OCI-LY1 (cell line): ENCODE measurements around the gene ARL5A.

ENCODE experiments used
- H2AFZ ChIP-seq: fragments of 200-600 bp; sonication (generic), shearing (Covaris generic); 2 replicates; pipeline ENCODE4 v1.6.0; 2014; ENCODE audit warnings: antibody characterized with exemption, mild to moderate bottlenecking, low read length
- H3F3A ChIP-seq: fragments of 200-600 bp; sonication (generic), shearing (Covaris generic); 2 replicates; pipeline ENCODE4 v1.6.0; 2014; ENCODE audit warnings: mild to moderate bottlenecking, antibody characterized with exemption, low read length, moderate library complexity; ENCODE audit not compliant: insufficient read depth
- H3K27ac ChIP-seq: fragments of 200-600 bp; sonication (generic); 2 replicates; pipeline ENCODE4 v1.5.1; 2014; ENCODE audit warnings: low read length, mixed run types, mild to moderate bottlenecking, low read depth; ENCODE audit not compliant: poor library complexity, severe bottlenecking
- H3K27me3 ChIP-seq: fragments of 200-600 bp; sonication (generic); 2 replicates; pipeline ENCODE4 v1.6.0; 2014; ENCODE audit warnings: antibody characterized with exemption, mild to moderate bottlenecking, low read length, moderate library complexity; ENCODE audit not compliant: insufficient read depth
- H3K36me3 ChIP-seq: fragments of 200-600 bp; sonication (generic); 2 replicates; pipeline ENCODE4 v1.6.1; 2014; ENCODE audit warnings: mild to moderate bottlenecking, antibody characterized with exemption, low read length, moderate library complexity, mixed read lengths; ENCODE audit not compliant: insufficient read depth
- H3K4me1 ChIP-seq: fragments of 200-600 bp; sonication (generic); 2 replicates; pipeline ENCODE4 v1.5.1; 2014; ENCODE audit warnings: mild to moderate bottlenecking, low read length, moderate library complexity; ENCODE audit not compliant: insufficient read depth, severe bottlenecking
- H3K4me2 ChIP-seq: fragments of 200-600 bp; sonication (generic), shearing (Covaris generic); 2 replicates; pipeline ENCODE4 v1.6.1; 2014; ENCODE audit warnings: low read length
- H3K4me3 ChIP-seq: fragments of 200-600 bp; sonication (generic); 2 replicates; pipeline ENCODE4 v1.5.1; 2014; ENCODE audit warnings: low read length, low read depth, mild to moderate bottlenecking, mixed read lengths; ENCODE audit not compliant: poor library complexity, severe bottlenecking
- H3K79me2 ChIP-seq: fragments of 200-600 bp; shearing (Covaris generic); 2 replicates; pipeline ENCODE4 v1.6.1; 2016; ENCODE audit warnings: mixed run types, low read length, mixed read lengths; ENCODE audit not compliant: insufficient read depth
- H3K9ac ChIP-seq: fragments of 200-600 bp; sonication (generic), shearing (Covaris generic); 2 replicates; pipeline ENCODE4 v1.6.1; 2014; ENCODE audit warnings: mild to moderate bottlenecking, low read length, mixed read lengths
- H3K9me2 ChIP-seq: fragments of 200-600 bp; sonication (generic), shearing (Covaris generic); 2 replicates; pipeline ENCODE4 v1.6.1; 2014; ENCODE audit warnings: low read depth, mild to moderate bottlenecking, low read length, mixed read lengths
- H3K9me3 ChIP-seq: fragments of 200-600 bp; shearing (Covaris generic); 2 replicates; pipeline ENCODE4 v1.6.1; 2014; ENCODE audit warnings: low read length, mixed read lengths
- H4K20me1 ChIP-seq: fragments of 200-600 bp; sonication (generic), shearing (Covaris generic); 2 replicates; pipeline ENCODE4 v1.6.0; 2016; ENCODE audit warnings: mild to moderate bottlenecking, low read length; ENCODE audit not compliant: insufficient read depth
- EZH2 ChIP-seq: fragments of 200-600 bp; sonication (generic), shearing (Covaris generic); IDR thresholded peaks from 2 replicates; pipeline ENCODE4 v1.8.0; 2017; ENCODE audit warnings: borderline replicate concordance, mixed run types, mild to moderate bottlenecking, antibody characterized with exemption, low read length, moderate library complexity, mixed read lengths
- TF ChIP-seq, protein P1 (sequence below): fragments of 200-600 bp; sonication (generic), shearing (Covaris generic); IDR thresholded peaks from 2 replicates; pipeline ENCODE4 v1.5.1; 2017; ENCODE audit warnings: mild to moderate bottlenecking, antibody characterized with exemption, low read length, moderate library complexity, mixed read lengths

ARL5A gene

DNA sequence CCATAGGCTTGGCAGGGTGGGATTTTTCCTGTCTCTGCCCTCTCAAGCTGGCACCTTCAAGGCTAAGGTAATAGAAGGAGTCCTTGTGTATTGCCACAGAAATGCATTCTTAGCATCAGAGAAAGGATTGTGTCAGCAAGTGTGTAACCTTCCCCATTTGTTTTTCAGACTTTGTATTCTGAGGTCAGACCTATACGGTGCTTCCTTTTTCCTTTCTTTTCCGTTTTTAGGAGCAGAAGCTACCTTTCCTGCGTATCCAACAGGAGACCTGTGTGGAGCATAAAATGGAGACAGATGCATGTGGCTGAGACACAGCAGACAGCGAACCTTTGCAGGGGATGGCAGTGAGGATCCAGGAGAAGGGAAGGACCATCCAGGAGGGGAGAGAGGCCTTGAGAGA lies 46.6 kb downstream of the ARL5A start:
- no peaks in the 10 kb centered on the region for H3K9me3 ChIP-seq
- no peak overlapping the region for H3K9ac ChIP-seq
- H3K4me2 ChIP-seq: no peak overlapping the region
- no peak overlapping the region for H2AFZ ChIP-seq
- H3K4me3 ChIP-seq: no peak overlapping the region
- H3K27me3 ChIP-seq: no peaks in the 10 kb centered on the region
- no peaks in the 10 kb centered on the region for H3K4me1 ChIP-seq
- TF ChIP-seq, protein P1, sequence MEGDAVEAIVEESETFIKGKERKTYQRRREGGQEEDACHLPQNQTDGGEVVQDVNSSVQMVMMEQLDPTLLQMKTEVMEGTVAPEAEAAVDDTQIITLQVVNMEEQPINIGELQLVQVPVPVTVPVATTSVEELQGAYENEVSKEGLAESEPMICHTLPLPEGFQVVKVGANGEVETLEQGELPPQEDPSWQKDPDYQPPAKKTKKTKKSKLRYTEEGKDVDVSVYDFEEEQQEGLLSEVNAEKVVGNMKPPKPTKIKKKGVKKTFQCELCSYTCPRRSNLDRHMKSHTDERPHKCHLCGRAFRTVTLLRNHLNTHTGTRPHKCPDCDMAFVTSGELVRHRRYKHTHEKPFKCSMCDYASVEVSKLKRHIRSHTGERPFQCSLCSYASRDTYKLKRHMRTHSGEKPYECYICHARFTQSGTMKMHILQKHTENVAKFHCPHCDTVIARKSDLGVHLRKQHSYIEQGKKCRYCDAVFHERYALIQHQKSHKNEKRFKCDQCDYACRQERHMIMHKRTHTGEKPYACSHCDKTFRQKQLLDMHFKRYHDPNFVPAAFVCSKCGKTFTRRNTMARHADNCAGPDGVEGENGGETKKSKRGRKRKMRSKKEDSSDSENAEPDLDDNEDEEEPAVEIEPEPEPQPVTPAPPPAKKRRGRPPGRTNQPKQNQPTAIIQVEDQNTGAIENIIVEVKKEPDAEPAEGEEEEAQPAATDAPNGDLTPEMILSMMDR: no peak
- no peak for TF ChIP-seq EZH2
- no peaks in the 10 kb centered on the region for H3K79me2 ChIP-seq
- no peaks in the 10 kb centered on the region for H3F3A ChIP-seq
- H4K20me1 ChIP-seq: no peaks in the 10 kb centered on the region
- no peaks in the 10 kb centered on the region for H3K9me2 ChIP-seq
- H3K27ac ChIP-seq: no peak overlapping the region
- H3K36me3 ChIP-seq: peaks cover 37% of the 10 kb centered on the region

DNA sequence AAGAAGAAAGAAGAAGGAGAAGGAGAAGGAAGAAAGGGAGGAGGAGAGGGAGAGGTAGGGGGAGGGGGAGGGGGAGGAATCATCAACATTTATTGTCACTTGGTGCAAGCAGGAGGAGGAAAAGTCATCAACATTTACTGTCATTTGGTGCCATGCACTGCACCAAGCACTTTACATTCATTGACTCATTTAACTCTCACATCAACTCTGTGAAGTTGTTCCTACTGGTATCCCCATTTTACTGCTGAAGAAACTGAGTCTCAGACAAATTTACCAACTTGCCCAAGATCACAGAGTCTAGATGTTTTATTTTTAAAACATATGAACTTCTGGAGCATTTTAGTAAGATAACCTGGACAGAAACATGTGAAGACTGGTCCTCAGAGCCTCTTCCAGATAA lies 47.3 kb downstream of the ARL5A start:
- TF ChIP-seq EZH2: no peak
- TF ChIP-seq, protein P1: no peak
- no peak overlapping the region for H3K4me2 ChIP-seq
- no peaks in the 10 kb centered on the region for H4K20me1 ChIP-seq
- no peaks in the 10 kb centered on the region for H3K9me2 ChIP-seq
- peaks cover 44% of the 10 kb centered on the region for H3K36me3 ChIP-seq
- H3K27me3 ChIP-seq: no peaks in the 10 kb centered on the region
- H3K9ac ChIP-seq: no peak overlapping the region
- no peaks in the 10 kb centered on the region for H3F3A ChIP-seq
- no peak overlapping the region for H3K4me3 ChIP-seq
- no peak overlapping the region for H2AFZ ChIP-seq
- no peaks in the 10 kb centered on the region for H3K9me3 ChIP-seq
- no peaks in the 10 kb centered on the region for H3K4me1 ChIP-seq
- H3K79me2 ChIP-seq: no peaks in the 10 kb centered on the region
- no peak overlapping the region for H3K27ac ChIP-seq

DNA sequence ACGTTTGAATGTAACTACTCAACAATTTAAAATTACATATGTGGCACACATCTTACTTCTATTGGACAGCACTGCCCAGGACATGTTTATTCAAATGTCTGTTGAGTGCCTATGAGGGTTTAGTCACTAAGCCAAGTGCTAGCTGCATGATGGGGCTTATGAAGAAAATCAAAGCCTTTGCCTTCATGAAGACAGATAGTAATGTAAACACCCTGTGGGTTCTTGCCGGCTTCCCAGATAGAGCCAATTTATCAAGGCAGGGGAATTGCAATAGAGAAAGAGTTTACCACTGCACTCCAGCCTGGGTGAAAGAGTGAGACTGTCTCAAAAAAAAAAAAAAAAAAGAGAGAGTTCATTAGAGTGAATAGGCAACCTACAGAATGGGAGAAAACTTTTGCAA lies 50.3 kb downstream of the ARL5A start:
- peaks cover 34% of the 10 kb centered on the region for H3K36me3 ChIP-seq
- H3K27ac ChIP-seq: no peak overlapping the region
- peaks cover 3% of the 10 kb centered on the region for H3F3A ChIP-seq
- no peaks in the 10 kb centered on the region for H3K27me3 ChIP-seq
- no peak for TF ChIP-seq EZH2
- TF ChIP-seq, protein P1: no peak
- H3K9ac ChIP-seq: no peak overlapping the region
- no peaks in the 10 kb centered on the region for H3K79me2 ChIP-seq
- no peak overlapping the region for H3K4me3 ChIP-seq
- H3K9me3 ChIP-seq: no peaks in the 10 kb centered on the region
- no peaks in the 10 kb centered on the region for H4K20me1 ChIP-seq
- peaks cover 17% of the 10 kb centered on the region for H3K4me1 ChIP-seq
- no peak overlapping the region for H3K4me2 ChIP-seq
- H2AFZ ChIP-seq: no peak overlapping the region
- H3K9me2 ChIP-seq: no peaks in the 10 kb centered on the region
